ENCODE results near the gene F3.

DNA sequence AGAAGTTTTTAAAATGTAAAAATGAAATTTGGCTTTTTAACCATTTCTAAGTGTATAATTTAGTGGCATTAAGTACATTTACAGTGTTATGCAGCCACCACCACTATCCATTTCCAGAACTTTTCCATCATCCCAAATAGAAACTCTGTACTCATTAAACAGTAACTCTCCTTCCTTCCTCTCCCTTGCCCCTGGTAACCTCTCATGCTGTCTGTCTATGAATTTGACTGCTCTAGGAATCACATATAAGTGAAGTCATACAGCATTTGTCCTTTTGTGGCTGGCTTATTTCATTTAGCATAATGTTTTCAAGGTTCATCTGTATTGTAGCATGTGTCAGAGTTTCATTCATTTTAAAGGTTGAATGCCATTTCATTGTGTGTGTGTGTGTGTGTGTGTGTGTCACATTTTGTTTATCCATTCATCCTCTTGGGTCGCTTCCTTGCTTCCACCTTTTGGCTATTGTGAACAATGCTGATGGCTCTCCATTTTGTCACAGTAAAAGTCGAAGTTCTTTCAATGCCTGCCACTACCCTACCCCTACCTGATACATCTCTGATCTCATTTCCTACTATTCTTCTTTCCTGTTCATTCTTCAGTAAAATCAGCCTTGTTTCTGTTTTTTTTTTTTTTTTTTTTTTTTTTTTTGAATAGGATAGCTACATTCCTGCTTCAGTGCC is 45.3 kb downstream of the F3 start:
- TF ChIP-seq CTCF (IDR thresholded peaks at IDR 0.05; ENCODE audit: poor library complexity) = no peak
- no peak for TF ChIP-seq EZH2 (IDR thresholded peaks at IDR 0.05; ENCODE audit: borderline replicate concordance)
- TF ChIP-seq EZH2phosphoT487 (IDR thresholded peaks at IDR 0.05; ENCODE audit: low read depth, severe bottlenecking, unreplicated experiment) = no peak
